ENCODE data around the gene GLS2. TPM values are rescaled to one million over a fixed set of nuclear protein-coding genes. Genes with fewer than 3 reads are reported as not detected.

GLS2 gene
- total and polyA plus RNA-seq, 10 of the 15 experiments (the other 5 are each of a cell fraction or from before 2014, with no cell fraction given): 0.64 to 6.4 (median 3.3) TPM

- TF ChIP-seq MAX (IDR thresholded peaks at IDR 0.05; ENCODE audit: low read depth, low read length): no peak
- no peak for TF ChIP-seq E2F8 (IDR thresholded peaks at IDR 0.05; ENCODE audit: low read depth, partially characterized antibody)
These were observed 26.5 kb downstream of the GLS2 start (continued) for GRCh38 chr12:56461235-56462159.

- POLR2A ChIA-PET: interaction anchor here (0.7 to 4.9 kb wide), 4 partner anchors 9 to 125 kb away, joined by 3 to 63 read pairs (median 8); partner anchors contain the start of genes STAT2 and TIMELESS
These were observed 30.1 kb downstream of the GLS2 start for GRCh38 chr12:56457817-56458216.

More at GRCh38 chr12:56457817-56458216, 30.1 kb downstream of the GLS2 start:
- TF ChIP-seq SKIL (IDR thresholded peaks at IDR 0.05; ENCODE audit: low read depth, poor library complexity, severe bottlenecking) (no peak), KLF5 (IDR thresholded peaks at IDR 0.05; ENCODE audit: partially characterized antibody) (no peak), SIX5 (IDR thresholded peaks at IDR 0.05; ENCODE audit: low read depth, low read length, severe bottlenecking) (no peak), SPI1 (IDR thresholded peaks at IDR 0.05; ENCODE audit: borderline replicate concordance, insufficient read depth, low read depth, low read length) (no peak), ZNF217 (IDR thresholded peaks at IDR 0.05) (no peak)
- H3K4me3 ChIP-seq: no peak overlapping the region
- H3K27me3 ChIP-seq (replicated peaks in 1 of 2; ENCODE audit: control insufficient read depth in 2 of 2, insufficient read depth in 2 of 2, low read length in 1 of 2): no peaks in the 10 kb centered on the region
- H3K4me2 ChIP-seq (ENCODE audit: control insufficient read depth, insufficient read depth): no peak overlapping the region
- intact Hi-C loops (cut with micrococcal nuclease; ENCODE audit: unreplicated experiment): no loop called here
- H3K27ac ChIP-seq (ENCODE audit: control insufficient read depth, insufficient read depth): no peak overlapping the region
- H3K79me2 ChIP-seq (ENCODE audit: control insufficient read depth, insufficient read depth, low read length): no peaks in the 10 kb centered on the region
- FAIRE-seq (no peak), ATAC-seq (no peak), DNase-seq (ENCODE audit: low read depth, low spot score) (no peak)
- H3K9ac ChIP-seq (ENCODE audit: control insufficient read depth, insufficient read depth, low read length): no peak overlapping the region
- 86% methylated on average over 4 of the region's 4 CpGs for WGBS (ENCODE audit: insufficient coverage, insufficient replicate concordance, low lambda C conversion rate, missing lambda C conversion rate)
- SMC1A ChIA-PET (ENCODE audit: uncharacterized antibody, unreplicated experiment): interaction anchor here (3.8 to 4.1 kb wide), 2 partner anchors 8 to 98 kb away, joined by 34 to 37 read pairs; partner anchors contain the start of genes STAT2 and TIMELESS
- BruUV-seq (replicated peaks): no TSS peak
- H3K36me3 ChIP-seq (ENCODE audit: control insufficient read depth in 2 of 2, insufficient read depth in 2 of 2, low read length in 1 of 2): no peaks in the 10 kb centered on the region
- no peaks in the 10 kb centered on the region for H4K20me1 ChIP-seq (ENCODE audit: control insufficient read depth, insufficient read depth)
- CTCF ChIA-PET: interaction anchor here (0.9 to 8.8 kb wide), 5 partner anchors 8 to 268 kb away, joined by 3 to 89 read pairs (median 9); partner anchors contain the start of genes SMARCC2 and TIMELESS
- H2AFZ ChIP-seq (ENCODE audit: control insufficient read depth, low read depth, low read length): no peak overlapping the region
- no peaks in the 10 kb centered on the region for H3K9me3 ChIP-seq (replicated peaks; ENCODE audit: control insufficient read depth, insufficient read depth, low read length)
- RAD21 ChIA-PET (ENCODE audit: unreplicated experiment): no interaction called here
- in situ Hi-C loops (cut with MboI): no loop called here
- peaks cover 8% of the 10 kb centered on the region for H3K4me1 ChIP-seq (ENCODE audit: control insufficient read depth, insufficient read depth, low read length)

Measured in GM12878 (cell line).